ENCODE measurements around the gene HES5.

HES5 gene

GRCh38 chr1:2486041-2486440 lies 44.0 kb downstream of the HES5 start:
- in situ Hi-C loops (cut with HindIII; ENCODE audit: low sequenced_read_pairs), result no loop called here
- no peak for TF ChIP-seq CTCF (IDR thresholded peaks at IDR 0.05; ENCODE audit: low read depth, low read length, missing control alignments)
- no peak for DNase-seq (ENCODE audit: low read depth)
- no peak overlapping the region for H3K4me3 ChIP-seq (ENCODE audit: low read depth, low read length)

GRCh38 chr1:2483970-2484369 lies 46.1 kb downstream of the HES5 start:
- in situ Hi-C loops (cut with HindIII; ENCODE audit: low sequenced_read_pairs), result no loop called here
- no peak overlapping the region for H3K4me3 ChIP-seq (ENCODE audit: low read depth, low read length)
- DNase-seq (ENCODE audit: low read depth), result no peak
- TF ChIP-seq CTCF (IDR thresholded peaks at IDR 0.05; ENCODE audit: low read depth, low read length, missing control alignments), result no peak

- H3K4me3 ChIP-seq (ENCODE audit: low read depth, low read length), result no peak overlapping the region
- no peak for TF ChIP-seq CTCF (IDR thresholded peaks at IDR 0.05; ENCODE audit: low read depth, low read length, missing control alignments)
- in situ Hi-C loops (cut with HindIII; ENCODE audit: low sequenced_read_pairs), result no loop called here
- no peak for DNase-seq (ENCODE audit: low read depth)
Measured at GRCh38 chr1:2483026-2483425, 47.0 kb downstream of the HES5 start.

- DNase-seq (ENCODE audit: low read depth), result no peak
- no peak for TF ChIP-seq CTCF (IDR thresholded peaks at IDR 0.05; ENCODE audit: low read depth, low read length, missing control alignments)
- in situ Hi-C loops (cut with HindIII; ENCODE audit: low sequenced_read_pairs), result no loop called here
- H3K4me3 ChIP-seq (ENCODE audit: low read depth, low read length), result no peak overlapping the region
Measured at GRCh38 chr1:2482588-2482987, 47.5 kb downstream of the HES5 start.

GRCh38 chr1:2481885-2482284 lies 48.2 kb downstream of the HES5 start:
- in situ Hi-C loops (cut with HindIII; ENCODE audit: low sequenced_read_pairs), result no loop called here
- no peak for DNase-seq (ENCODE audit: low read depth)
- H3K4me3 ChIP-seq (ENCODE audit: low read depth, low read length), result no peak overlapping the region
- no peak for TF ChIP-seq CTCF (IDR thresholded peaks at IDR 0.05; ENCODE audit: low read depth, low read length, missing control alignments)

- no peak for DNase-seq (ENCODE audit: low read depth)
- TF ChIP-seq CTCF (IDR thresholded peaks at IDR 0.05; ENCODE audit: low read depth, low read length, missing control alignments), result no peak
- in situ Hi-C loops (cut with HindIII; ENCODE audit: low sequenced_read_pairs), result no loop called here
- no peak overlapping the region for H3K4me3 ChIP-seq (ENCODE audit: low read depth, low read length)
Measured at GRCh38 chr1:2480986-2481364, 49.1 kb downstream of the HES5 start.
